HEK293 (cell line): ENCODE results near the gene PRKCE.

Experiments
- FEZF1 ChIP-seq: fragments of 450-650 bp; formaldehyde crosslinking; IDR thresholded peaks from 2 replicates; pipeline ENCODE4 v1.5.1; 2016; ENCODE audit warnings: missing biosample characterization, missing genetic modification characterization
- GLI4 ChIP-seq: fragments of 450-650 bp; formaldehyde crosslinking; IDR thresholded peaks from 2 replicates; pipeline ENCODE4 v1.5.1; 2016; ENCODE audit warnings: missing biosample characterization, missing genetic modification characterization
- PRDM1 ChIP-seq: fragments of 450-650 bp; formaldehyde crosslinking; IDR thresholded peaks from 2 replicates; pipeline ENCODE4; 2016; ENCODE audit warnings: missing biosample characterization, missing genetic modification characterization
- PRDM2 ChIP-seq: fragments of 450-650 bp; formaldehyde crosslinking; IDR thresholded peaks from 2 replicates; pipeline ENCODE4 v1.5.1; 2016; ENCODE audit warnings: missing biosample characterization, missing genetic modification characterization, borderline replicate concordance
- SP3 ChIP-seq: fragments of 450-650 bp; formaldehyde crosslinking; IDR thresholded peaks from 2 replicates; pipeline ENCODE4 v1.5.1; 2016; ENCODE audit warnings: missing biosample characterization, missing genetic modification characterization
- SP7 ChIP-seq: fragments of 450-650 bp; formaldehyde crosslinking; IDR thresholded peaks from 2 replicates; pipeline ENCODE4 v1.5.1; 2016; ENCODE audit warnings: missing biosample characterization, missing genetic modification characterization
- YY2 ChIP-seq: fragments of 450-650 bp; formaldehyde crosslinking; IDR thresholded peaks from 2 replicates; pipeline ENCODE4 v1.5.1; 2016; ENCODE audit warnings: missing biosample characterization, missing genetic modification characterization
- ZBTB49 ChIP-seq: fragments of 450-650 bp; formaldehyde crosslinking; IDR thresholded peaks from 2 replicates; pipeline ENCODE4 v1.5.1; 2016; ENCODE audit warnings: missing biosample characterization, missing genetic modification characterization, low read depth
- ZNF146 ChIP-seq: fragments of 450-650 bp; formaldehyde crosslinking; IDR thresholded peaks from 2 replicates; pipeline ENCODE4 v1.5.1; 2016; ENCODE audit warnings: missing biosample characterization, missing genetic modification characterization
- ZNF148 ChIP-seq: fragments of 450-650 bp; formaldehyde crosslinking; IDR thresholded peaks from 2 replicates; pipeline ENCODE4 v1.5.0; 2017; ENCODE audit warnings: missing biosample characterization, missing genetic modification characterization, borderline replicate concordance
- ZNF18 ChIP-seq: fragments of 450-650 bp; formaldehyde crosslinking; IDR thresholded peaks from 2 replicates; pipeline ENCODE4 v1.5.1; 2016; ENCODE audit warnings: missing biosample characterization, missing genetic modification characterization
- ZNF239 ChIP-seq: fragments of 450-650 bp; formaldehyde crosslinking; IDR thresholded peaks from 2 replicates; pipeline ENCODE4 v1.5.1; 2016; ENCODE audit warnings: missing biosample characterization, missing genetic modification characterization
- ZNF274 ChIP-seq, 2 experiments: fragments of 200-500 bp in 1 of 2; fragments of 450-650 bp in 1 of 2; sonication (Bioruptor generic) in 1 of 2; formaldehyde crosslinking in 1 of 2; IDR thresholded peaks; 2 replicates each; pipeline versions ENCODE4 v1.5.1 to v1.6.1; 2014 to 2016; ENCODE audit warnings: borderline replicate concordance in 1 of 2, inconsistent platforms in 1 of 2, low read length in 1 of 2, missing biosample characterization in 1 of 2, missing genetic modification characterization in 1 of 2
- ZNF391 ChIP-seq: fragments of 450-650 bp; formaldehyde crosslinking; IDR thresholded peaks from 2 replicates; pipeline ENCODE4 v1.5.1; 2016; ENCODE audit warnings: low read depth, missing biosample characterization, missing genetic modification characterization, borderline replicate concordance
- ZNF394 ChIP-seq: fragments of 450-650 bp; formaldehyde crosslinking; IDR thresholded peaks from 2 replicates; pipeline ENCODE4 v1.5.1; 2016; ENCODE audit warnings: missing biosample characterization, missing genetic modification characterization, mild to moderate bottlenecking, moderate library complexity, borderline replicate concordance
- ZNF513 ChIP-seq: fragments of 450-650 bp; IDR thresholded peaks from 2 replicates; pipeline ENCODE4 v1.5.1; 2018; ENCODE audit warnings: missing biosample characterization, missing genetic modification characterization
- ZNF514 ChIP-seq: fragments of 450-650 bp; formaldehyde crosslinking; IDR thresholded peaks from 2 replicates; pipeline ENCODE4 v1.5.1; 2016; ENCODE audit warnings: missing biosample characterization, missing genetic modification characterization
- ZNF530 ChIP-seq: fragments of 450-650 bp; formaldehyde crosslinking; IDR thresholded peaks from 2 replicates; pipeline ENCODE4 v1.5.1; 2016; ENCODE audit warnings: low read depth, missing biosample characterization, missing genetic modification characterization
- ZNF548 ChIP-seq: fragments of 450-650 bp; formaldehyde crosslinking; IDR thresholded peaks from 2 replicates; pipeline ENCODE4 v1.5.1; 2016; ENCODE audit warnings: missing biosample characterization, missing genetic modification characterization
- ZNF585B ChIP-seq: fragments of 450-650 bp; formaldehyde crosslinking; IDR thresholded peaks from 2 replicates; pipeline ENCODE4 v1.5.1; 2016; ENCODE audit warnings: missing biosample characterization, missing genetic modification characterization
- ZNF629 ChIP-seq: fragments of 450-650 bp; formaldehyde crosslinking; IDR thresholded peaks from 2 replicates; pipeline ENCODE4 v1.5.1; 2017; ENCODE audit warnings: missing biosample characterization, missing genetic modification characterization
- ZNF704 ChIP-seq: fragments of 450-650 bp; formaldehyde crosslinking; IDR thresholded peaks from 2 replicates; pipeline ENCODE4 v1.5.1; 2016; ENCODE audit warnings: missing biosample characterization, missing genetic modification characterization
- ZXDB ChIP-seq: fragments of 450-650 bp; formaldehyde crosslinking; IDR thresholded peaks from 2 replicates; pipeline ENCODE4 v1.5.1; 2016; ENCODE audit warnings: missing biosample characterization, missing genetic modification characterization

PRKCE gene

GRCh38 chr2:45935791-45936622 is 284.5 kb downstream of the PRKCE start (continued):
- TF ChIP-seq ZBTB49 (tag by site-specific recombination) (no peak), YY2 (tag by site-specific recombination) (no peak), ZNF146 (tag by site-specific recombination) (no peak), FEZF1 (tag by site-specific recombination) (no peak), GLI4 (no peak), ZXDB (tag by site-specific recombination) (peak; percentile 33), ZNF585B (tag by site-specific recombination) (no peak), ZNF513 (tag by site-specific recombination) (no peak), SP3 (tag by site-specific recombination) (no peak), ZNF704 (tag by site-specific recombination) (no peak), ZNF391 (tag by site-specific recombination) (no peak; the same call in 1 of the 2 replicates), ZNF274 (IDR thresholded peaks at IDR 0.05; ENCODE audit: low read length) (no peak), ZNF274 (tag by site-specific recombination; IDR thresholded peaks at IDR 0.05; ENCODE audit: borderline replicate concordance) (no peak), SP7 (tag by site-specific recombination) (peak; percentile 63; the same call in 1 of the 2 replicates), ZNF514 (no peak), ZNF394 (tag by site-specific recombination) (peak; percentile 51; the same call in 1 of the 2 replicates), ZNF530 (tag by site-specific recombination) (no peak), ZNF239 (tag by site-specific recombination) (no peak), PRDM2 (tag by site-specific recombination) (no peak), PRDM1 (tag by site-specific recombination) (0 out of 2 replicates have a peak, but pooled peaks have one; percentile 9), ZNF548 (tag by site-specific recombination) (no peak), ZNF629 (tag by site-specific recombination) (peak; percentile 75), ZNF148 (no peak), ZNF18 (no peak)
